ENCODE results near the gene ZNF568.

ZNF568 gene

DNA sequence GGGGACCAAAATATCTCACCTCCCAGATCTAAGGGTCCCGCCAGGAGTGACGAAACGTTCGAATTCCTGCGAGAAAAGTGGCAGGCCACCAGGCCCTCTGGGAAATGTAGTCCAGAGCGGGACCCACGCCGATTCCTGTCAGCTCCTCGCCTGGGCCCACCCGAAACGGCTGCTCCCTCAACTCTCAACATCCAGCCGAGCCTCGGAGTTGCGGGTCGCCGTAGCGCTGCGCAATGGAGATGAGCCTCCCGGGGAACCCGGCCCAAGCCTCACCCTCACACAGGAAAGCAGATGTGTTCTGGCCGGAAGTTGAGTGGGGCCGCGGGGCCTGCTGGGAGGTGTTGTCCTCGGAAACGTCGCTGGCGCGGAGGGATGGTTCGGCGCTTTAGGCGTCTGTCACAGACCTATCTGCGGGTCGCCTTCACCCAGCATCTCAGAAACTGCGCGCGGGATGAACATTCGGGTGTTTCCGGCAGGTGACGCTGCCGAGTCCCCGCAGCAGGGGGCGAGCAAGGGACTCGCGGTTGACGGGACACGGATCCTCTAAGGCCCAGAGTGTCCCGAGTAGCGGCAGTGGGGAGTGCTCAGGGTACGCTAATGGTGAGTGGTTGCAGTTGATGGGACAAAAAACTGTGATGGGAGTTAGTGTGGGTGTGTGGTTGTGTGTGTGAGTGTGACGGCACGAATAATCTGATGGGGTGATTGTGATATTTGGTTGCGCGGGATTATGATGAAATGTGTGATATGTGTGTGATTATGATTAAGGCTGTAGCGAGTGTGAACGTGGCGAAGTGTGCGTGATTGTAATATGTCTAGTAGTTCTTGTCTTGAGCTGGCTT, at the start of gene ZNF568, which contains the start of gene ZNF829:
Gene ZNF568, plus strand, starts transcription at position 341 of the 839 bp plus-strand sequence. CDS start 6,439 bp downstream, outside the sequence.
Gene ZNF829, minus strand, starts transcription at position 300 of the 839 bp plus-strand sequence. CDS start 1,124 bp downstream, outside the sequence.
- peak; percentile 88 for DNase-seq

DNA sequence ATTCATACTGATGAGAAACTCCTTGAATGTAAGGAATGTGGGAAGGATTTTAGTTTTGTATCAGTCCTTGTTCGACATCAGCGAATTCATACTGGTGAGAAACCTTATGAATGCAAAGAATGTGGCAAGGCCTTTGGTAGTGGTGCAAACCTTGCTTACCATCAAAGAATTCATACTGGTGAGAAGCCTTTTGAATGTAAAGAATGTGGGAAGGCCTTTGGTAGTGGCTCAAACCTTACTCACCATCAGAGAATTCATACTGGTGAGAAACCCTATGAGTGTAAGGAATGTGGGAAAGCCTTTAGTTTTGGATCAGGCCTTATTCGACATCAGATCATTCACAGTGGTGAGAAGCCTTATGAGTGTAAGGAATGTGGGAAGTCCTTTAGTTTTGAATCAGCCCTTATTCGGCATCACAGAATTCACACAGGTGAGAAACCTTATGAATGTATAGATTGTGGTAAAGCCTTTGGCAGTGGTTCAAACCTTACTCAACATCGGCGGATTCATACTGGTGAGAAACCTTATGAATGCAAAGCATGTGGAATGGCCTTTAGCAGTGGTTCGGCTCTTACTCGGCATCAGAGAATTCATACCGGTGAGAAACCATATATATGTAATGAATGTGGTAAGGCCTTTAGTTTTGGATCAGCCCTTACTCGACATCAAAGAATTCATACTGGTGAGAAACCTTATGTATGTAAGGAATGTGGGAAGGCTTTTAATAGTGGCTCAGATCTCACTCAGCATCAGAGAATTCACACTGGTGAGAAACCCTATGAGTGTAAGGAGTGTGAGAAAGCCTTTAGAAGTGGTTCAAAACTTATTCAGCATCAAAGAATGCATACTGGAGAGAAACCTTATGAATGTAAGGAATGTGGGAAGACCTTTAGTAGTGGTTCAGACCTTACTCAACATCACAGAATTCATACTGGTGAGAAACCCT, 38.9 kb upstream of the ZNF568 start:
- no peak for DNase-seq

DNA sequence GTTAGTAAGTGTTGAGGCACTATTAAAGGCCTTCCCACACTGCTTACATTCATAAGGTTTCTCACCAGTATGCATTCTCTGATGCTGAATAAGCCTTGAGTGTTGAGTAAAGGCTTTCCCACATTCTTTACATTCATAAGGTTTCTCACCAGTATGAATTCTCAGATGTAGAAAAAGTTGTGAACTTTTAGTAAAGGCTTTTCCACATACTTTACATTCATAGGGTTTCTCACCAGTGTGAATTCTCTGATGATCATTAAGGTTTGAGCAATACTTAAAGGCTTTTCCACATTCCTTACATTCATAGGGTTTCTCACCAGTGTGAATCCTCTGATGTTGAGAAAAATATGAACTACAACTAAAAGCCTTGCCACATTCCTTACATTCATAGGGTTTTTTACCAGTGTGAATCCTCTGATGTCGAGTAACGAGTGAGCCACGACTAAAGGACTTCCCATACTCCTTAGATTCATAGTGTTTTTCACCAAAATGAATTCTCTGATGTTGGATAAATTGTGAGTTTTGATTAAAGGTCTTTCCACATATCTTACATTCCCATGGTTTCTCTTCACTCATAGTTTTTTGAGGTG, 24.3 kb upstream of the ZNF568 start:
- no peak for DNase-seq

DNA sequence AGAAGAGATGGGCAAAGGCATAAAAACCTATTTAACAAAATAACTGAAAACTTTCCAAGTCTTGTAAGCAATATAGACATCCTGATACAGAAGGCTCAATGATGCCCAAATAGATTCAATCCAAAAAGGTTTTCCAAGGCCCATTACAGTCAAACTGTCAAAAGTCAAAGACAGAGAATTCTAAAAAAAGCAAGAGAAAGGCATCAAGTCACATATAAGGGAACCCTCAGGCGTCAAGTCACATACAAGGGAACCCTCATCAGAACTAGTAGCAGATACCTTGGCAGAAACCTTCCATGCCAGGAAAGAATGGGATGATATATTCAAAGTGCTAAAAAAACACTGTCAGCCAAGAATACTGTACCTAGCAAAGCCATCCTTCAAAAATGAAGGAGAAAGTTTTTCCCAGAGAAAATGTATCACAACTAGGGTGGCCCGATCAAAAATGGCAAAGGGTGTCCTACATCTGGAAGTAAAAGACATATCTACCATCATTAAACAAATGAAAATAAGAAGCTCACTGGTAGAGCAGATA, 21.2 kb upstream of the ZNF568 start:
- no peak for DNase-seq

DNA sequence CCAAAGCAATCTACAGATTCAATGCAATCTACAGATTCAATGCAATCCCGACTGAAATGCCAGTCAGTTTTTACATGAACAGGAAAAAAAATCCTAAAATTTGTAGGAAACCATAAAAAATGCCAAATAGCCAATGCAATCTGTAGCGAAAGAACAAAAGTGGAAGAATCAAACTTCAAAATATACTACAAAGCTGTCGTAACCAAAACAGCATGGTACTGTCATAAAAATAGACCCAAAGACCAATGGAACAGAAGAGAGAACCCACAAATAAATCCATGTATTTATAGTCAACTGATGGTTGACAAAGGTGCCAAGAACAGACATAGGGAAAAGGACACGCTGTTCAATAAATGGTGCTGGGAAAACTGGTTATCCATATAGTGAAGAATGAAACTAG, 17.7 kb upstream of the ZNF568 start:
- DNase-seq, result no peak

DNA sequence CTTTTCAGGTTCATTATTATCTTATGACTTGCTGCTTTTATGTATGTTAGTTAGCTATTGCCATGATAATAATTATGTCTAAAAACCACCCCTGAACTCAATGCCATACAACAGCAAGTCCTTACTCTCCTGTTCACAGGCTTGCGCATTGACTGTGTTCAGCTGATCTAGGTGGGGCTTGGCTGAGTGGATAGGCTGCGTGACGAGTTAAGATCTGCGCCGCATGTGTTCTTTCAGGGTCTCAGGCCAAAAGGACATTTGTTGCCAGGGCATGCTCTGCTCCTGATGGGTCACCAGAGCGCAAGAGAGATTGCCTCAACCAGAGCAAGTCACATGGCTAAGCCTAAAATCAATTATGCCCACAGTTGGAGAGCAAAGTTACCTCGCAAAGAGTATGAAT, 859 bp downstream of the ZNF568 start:
- DNase-seq, result no peak

DNA sequence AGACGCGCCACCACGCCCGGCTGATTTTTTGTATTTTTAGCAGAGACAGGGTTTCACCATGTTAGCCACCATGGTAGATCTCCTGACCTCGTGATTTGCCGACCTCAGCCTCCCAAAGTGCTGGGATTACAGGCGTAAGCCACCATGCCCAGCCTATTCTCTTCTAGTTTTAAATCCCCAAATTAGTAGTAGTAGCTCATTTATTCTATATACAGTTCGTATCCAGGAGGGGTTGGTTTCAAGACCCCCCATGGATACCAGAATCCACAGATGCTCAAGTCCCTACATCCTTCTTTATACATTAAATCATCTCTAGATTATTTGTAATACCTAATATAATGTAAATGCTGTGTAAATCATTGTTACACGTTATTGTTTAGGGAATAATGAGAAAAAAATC, 2.0 kb downstream of the ZNF568 start:
- DNase-seq, result no peak

DNA sequence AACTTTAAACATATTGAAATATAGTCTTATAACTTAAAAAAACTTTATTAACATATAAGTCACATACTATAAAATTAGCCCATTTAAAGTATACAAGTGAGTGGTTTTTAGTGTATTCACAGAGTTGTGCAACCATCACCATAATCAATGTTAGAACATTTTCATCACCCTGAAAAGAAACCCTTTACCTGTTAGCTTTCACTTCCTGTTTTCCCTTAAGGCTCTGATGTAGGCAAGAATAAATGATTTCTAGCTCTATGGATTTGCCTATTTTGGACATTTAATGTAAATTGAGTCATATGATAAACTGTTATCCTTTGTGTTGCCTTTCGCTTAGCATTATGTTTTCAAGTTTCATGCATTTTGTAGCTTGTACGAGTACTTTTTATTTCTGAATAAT, 15.6 kb downstream of the ZNF568 start:
- DNase-seq, result no peak

DNA sequence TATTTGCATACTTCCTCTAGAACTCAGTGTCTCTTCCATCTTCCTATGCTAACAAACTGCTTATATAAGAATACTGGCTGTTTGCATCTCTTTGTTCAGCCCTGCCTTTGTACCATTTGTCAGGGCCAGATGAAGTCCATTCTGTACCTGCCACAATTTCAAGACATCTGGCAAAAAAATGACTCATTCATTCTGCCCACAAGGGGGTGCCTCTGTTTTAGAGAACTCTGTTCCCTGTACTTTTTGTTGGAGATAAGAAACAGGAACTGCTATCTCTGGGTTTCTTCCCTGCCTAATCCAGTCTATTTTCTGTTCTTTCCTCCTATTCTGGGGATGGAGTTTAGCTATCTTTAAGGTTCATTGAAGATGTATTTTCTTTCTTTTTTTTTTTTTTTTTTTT, 23.0 kb downstream of the ZNF568 start:
- no peak for DNase-seq

DNA sequence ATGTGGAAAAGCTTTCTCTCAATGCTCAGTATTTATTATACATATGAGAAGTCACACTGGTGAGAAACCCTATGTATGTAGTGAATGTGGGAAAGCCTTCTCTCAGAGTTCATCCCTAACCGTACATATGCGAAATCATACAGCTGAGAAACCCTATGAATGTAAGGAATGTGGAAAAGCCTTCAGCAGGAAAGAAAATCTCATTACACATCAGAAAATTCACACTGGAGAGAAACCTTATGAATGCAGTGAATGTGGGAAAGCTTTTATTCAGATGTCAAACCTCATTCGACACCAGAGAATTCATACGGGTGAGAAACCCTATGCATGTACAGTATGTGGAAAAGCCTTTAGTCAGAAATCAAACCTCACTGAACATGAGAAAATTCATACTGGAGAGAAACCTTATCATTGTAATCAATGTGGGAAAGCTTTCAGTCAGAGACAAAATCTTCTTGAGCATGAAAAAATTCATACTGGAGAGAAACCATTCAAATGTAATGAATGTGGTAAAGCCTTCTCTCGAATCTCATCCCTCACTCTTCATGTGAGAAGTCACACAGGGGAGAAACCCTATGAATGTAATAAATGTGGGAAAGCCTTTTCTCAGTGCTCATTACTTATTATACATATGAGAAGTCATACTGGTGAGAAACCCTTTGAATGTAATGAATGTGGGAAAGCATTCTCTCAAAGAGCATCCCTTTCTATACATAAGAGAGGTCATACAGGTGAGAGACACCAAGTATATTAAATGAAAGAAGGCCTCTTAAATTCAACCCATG, 34.4 kb downstream of the ZNF568 start:
- DNase-seq, result no peak

DNA sequence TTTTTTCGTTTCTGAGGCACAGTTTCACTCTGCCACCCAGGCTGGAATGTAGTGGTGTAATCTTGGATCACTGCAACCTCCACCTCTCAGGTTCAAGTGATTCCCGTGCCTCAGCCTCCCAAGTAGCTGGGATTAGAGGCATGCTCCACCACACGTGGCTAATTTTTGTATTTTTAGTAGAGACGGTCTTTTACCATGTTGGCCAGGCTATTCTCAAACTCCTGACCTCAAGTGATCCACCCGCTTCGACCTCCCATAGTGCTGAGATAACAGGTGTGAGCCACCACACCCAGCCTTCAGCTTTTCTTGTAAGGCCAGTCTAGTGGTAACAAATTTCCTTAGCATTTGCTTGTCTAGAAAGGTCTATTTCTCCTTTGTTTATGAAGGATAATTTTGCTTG, 46.2 kb downstream of the ZNF568 start:
- no peak for DNase-seq

DNA sequence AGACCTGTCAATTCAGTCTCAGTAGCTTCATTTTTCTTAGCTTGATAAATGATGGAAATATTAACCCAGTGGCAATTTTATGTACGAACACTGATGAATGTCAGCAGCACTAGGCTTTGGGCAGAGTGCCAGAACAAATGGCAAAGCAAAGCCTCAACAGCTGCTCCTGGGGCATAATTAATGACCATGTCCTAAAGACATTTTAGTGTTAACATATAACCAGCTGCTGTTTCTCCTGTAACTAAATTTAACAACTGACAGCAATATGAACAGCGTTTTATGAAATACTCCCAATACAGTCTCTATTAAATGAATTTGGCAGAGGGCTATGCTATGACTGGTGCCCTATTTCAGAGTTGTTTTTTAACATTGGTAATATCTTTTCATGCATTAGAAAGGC, 47.1 kb downstream of the ZNF568 start:
- DNase-seq, result no peak

DNA sequence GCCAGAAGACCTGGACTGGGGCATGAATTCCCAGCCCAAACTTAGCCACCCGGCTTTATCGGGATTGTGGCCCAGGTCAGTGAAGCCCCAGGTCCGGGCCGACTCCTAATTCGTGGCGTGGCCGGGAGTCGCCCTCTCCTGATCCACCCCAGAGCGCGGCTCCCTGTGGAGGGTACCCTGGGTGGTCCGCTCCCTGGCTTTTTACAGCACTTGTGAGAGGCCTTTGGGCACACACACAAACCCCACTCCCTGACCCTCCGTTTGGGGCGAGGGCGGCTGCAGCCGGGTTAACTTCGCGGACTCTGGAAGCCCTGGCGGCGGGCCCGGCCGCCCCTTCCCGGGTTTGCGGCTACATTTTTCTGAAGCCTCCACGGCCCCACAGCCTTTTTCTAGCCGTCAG, 56.4 kb downstream of the ZNF568 start:
- no peak for DNase-seq

DNA sequence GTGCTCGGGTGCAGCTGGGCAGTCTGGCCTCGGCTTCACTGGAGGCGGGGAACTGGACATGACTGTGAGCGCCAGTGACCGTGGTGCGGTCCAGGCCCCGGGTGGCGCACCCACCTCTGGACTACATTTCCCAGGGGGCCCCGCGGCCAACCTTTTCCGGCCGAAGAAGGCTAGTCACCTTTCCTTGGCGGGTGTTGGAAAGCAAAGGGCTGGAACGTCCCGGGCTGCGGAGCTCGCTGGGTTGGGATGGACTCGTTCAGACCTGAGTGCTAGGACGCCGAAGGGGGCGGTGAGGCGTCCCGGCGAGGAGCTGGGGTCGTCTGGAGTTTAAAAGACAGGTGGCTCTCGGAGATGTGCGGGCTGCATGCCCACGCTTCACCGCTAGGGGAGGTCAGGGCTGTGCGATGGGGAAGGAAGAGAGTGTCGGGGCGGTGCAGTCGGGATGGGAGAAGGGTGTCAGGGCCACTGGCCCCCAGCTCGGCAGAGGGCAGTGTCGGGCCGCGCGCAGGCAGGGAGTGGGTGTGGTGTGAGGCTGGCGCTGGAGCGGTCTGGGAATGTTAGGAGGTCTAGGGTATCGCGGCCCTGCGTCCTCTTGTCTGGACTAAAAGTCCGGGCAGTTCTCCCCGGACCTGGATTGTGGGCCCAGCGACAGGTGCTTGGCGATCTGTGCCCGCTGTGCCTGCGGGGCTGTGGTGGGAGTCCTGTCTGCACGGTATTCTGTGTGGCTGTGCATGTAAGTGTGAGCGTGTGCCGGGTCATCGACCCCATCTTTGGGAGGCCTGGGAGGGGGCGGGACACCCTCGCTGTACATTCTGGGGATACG, 57.1 kb downstream of the ZNF568 start:
- DNase-seq, result peak; percentile 78

DNA sequence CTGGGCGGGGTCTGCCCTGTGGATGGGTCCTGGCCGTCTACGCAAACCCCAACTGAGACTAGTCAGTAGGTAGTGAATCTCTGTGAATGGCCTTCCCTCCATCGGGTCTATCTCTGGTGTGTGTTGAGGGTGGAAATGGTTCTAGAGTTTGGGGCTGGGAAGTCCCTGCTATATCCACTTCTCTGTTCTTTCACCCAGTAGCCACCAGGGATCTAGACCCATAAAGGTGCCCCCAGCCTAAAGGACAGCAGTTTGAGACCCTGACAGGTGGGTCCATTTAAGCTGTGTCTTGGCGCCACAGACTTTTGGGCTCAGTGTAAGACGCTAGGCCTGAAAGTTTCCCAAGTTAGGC, 57.7 kb downstream of the ZNF568 start:
- DNase-seq, result no peak

DNA sequence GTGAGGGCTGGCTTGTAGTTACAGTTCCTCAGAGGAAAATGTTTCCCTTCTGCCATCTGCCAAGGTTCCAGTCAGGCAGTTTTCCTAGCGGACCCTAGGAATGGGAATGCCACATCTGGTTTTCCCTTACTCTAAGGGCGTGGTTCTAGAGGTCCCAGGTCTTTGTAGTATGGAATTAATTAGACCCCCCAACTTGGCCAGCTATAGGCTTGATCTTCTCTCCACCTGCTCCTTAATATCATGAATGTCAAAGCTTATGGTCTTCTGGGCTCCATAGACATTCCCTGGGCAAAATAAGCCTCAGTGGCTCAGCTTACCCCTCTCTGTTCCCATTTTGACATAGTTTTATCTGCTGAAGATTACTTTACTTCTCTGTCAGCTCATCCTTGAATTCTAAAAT, 70.0 kb downstream of the ZNF568 start:
- no peak for DNase-seq

DNA sequence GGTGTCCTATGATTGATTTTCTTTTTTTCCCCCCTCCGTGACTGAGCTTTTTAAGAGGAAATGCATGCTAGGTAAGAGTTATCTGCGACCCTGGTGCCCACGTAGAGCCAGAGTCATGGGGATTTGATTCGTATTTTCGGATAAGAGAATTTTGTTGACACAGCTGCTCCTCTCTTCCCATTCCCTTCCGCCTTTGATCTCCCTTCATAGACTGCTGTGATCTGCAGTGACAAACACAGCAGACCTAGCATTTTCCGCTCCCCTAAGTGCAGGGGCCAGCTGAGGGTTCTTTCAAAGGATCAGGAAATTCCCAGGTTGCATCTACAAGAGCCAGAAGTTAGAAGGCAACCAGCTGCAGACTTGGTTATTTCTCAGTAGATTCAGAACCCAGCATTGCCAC, 70.5 kb downstream of the ZNF568 start:
- no peak for DNase-seq

DNA sequence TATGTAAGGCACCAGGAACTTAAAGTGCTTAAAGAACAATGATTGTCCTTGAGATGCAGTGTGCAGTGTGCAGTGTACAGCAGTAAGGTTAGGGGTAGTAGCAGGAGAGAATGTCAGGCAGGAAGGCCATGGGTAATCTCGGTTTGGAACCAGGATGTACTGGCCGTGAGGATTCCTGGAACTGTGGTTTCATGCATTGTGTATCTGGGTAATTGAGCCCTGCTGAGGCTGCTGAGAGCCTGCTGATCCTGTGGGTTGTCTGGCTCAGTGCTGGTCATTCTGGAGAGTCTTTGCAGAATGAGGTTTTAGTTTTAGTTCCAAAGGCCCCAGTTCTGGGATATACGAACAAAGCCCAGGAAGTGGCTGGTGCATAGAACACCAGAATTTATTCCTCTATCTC, 71.0 kb downstream of the ZNF568 start:
- no peak for DNase-seq

DNA sequence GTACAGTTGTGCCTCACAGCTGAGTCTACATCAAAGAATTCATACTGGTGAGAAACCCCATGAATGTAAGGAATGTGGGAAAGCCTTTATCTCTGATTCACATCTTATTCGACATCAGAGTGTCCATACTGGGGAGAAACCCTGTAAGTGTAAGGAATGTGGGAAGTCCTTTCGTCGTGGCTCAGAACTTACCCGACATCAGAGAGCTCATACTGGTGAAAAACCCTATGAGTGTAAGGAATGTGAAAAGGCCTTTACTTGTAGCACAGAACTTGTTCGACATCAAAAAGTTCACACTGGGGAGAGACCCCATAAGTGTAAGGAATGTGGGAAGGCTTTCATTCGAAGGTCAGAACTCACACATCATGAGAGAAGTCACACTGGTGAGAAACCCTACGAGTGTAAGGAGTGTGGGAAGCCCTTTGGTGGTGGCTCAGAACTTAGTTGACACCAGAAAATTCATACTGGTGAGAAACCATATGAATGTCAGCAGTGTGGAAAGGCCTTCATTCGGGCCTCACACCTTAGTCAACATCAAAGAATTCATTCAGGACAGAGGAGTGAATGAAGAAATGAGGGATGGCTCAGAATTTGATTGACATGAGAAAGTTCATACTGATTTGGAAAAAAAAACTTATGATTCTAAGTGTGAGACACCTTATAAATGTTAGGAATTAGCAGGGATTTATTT, 81.2 kb downstream of the ZNF568 start:
- DNase-seq, result no peak

DNA sequence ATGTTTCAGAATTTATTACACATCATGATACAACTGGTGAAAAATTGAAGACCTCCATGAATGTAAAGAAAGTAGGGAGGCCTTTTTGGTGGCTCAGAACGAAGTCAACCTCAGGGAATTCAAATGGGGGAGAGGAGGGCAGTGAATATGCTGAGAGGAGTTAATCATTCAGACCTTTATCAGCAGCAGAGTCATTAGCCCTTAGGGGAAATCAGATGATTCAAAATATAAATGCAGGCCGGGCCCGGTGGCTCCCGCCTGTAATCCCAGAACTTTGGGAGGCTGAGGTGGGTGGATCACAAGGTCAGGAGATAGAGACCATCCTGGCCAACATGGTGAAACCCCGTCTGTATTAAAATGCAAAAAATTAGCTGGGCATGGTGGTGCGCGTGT, 81.7 kb downstream of the ZNF568 start:
- DNase-seq, result no peak

DNA sequence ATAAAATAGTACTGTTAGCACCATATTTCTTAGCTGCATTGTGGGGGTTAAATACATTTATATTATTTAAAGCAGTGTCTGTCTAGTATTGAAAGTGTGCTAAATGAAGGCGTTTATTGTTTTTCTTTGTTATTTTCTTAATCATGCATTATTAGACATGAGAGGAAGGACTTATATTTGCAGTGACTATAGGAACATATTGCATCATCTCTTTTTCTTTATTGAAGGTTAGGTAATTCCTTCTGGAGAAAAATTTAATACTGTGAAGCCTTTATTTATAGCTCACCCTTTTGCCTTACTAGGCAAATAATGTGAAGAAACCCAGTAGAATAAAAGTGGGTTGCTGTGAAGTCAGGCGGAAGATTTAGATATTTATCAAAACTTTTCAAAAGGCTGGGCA, 83.2 kb downstream of the ZNF568 start:
- DNase-seq, result no peak

All from activated CD4-positive, CD25-positive, alpha-beta regulatory T cell treated with anti-CD3 and anti-CD28 coated beads, Interleukin-2, amount 50 U/mL, for 72 hours (primary cell).